ENCODE measurements around the gene C10orf53.

C10orf53 gene

GRCh38 chr10:49679480-49679893, at the start of gene C10orf53:
Gene C10orf53, plus strand, starts transcription at chr10:49679651. Its CDS starts 47 bp downstream, at chr10:49679698.
- DNase-seq (ENCODE audit: extremely low spot score) = peak; percentile 80
- CTCF ChIA-PET = no interaction called here
- POLR2A ChIA-PET = no interaction called here
- no peak for TF ChIP-seq SUZ12 (IDR thresholded peaks at IDR 0.05)
- TF ChIP-seq FOXM1 (IDR thresholded peaks at IDR 0.05; ENCODE audit: borderline replicate concordance) = no peak
- no peak for TF ChIP-seq SP1 (IDR thresholded peaks at IDR 0.05)
- TF ChIP-seq L3MBTL2 (conservative IDR thresholded peaks at IDR 0.05) = peak; percentile 64; the same call in 1 of the 2 replicates
- no peak for TF ChIP-seq PKNOX1 (IDR thresholded peaks at IDR 0.05)
- TF ChIP-seq FOXK2 (IDR thresholded peaks at IDR 0.05) = no peak
- TF ChIP-seq ZNF384 (IDR thresholded peaks at IDR 0.05) = no peak
- no peak for TF ChIP-seq ARNT (IDR thresholded peaks at IDR 0.05)

GRCh38 chr10:49631975-49632374, 47.5 kb upstream of the C10orf53 start:
- CTCF ChIA-PET = no interaction called here
- POLR2A ChIA-PET = no interaction called here
- TF ChIP-seq SP1 (IDR thresholded peaks at IDR 0.05) = no peak
- no peak for TF ChIP-seq FOXM1 (IDR thresholded peaks at IDR 0.05; ENCODE audit: borderline replicate concordance)
- no peak for TF ChIP-seq CTBP1 (IDR thresholded peaks at IDR 0.05; ENCODE audit: borderline replicate concordance)
- no peak for TF ChIP-seq TARDBP (IDR thresholded peaks at IDR 0.05)
- TF ChIP-seq FOXK2 (IDR thresholded peaks at IDR 0.05) = no peak
- no peak for TF ChIP-seq ELF4 (IDR thresholded peaks at IDR 0.05)
- no peak for TF ChIP-seq HDGF (IDR thresholded peaks at IDR 0.05; ENCODE audit: borderline replicate concordance)
- TF ChIP-seq SUZ12 (IDR thresholded peaks at IDR 0.05) = no peak
- no peak for TF ChIP-seq L3MBTL2 (conservative IDR thresholded peaks at IDR 0.05)
- TF ChIP-seq BHLHE40 (IDR thresholded peaks at IDR 0.05; ENCODE audit: borderline replicate concordance) = no peak
- no peak for TF ChIP-seq ZNF384 (IDR thresholded peaks at IDR 0.05)
- no peak for TF ChIP-seq PKNOX1 (IDR thresholded peaks at IDR 0.05)
- no peak for TF ChIP-seq FOXA1 (IDR thresholded peaks at IDR 0.05)
- TF ChIP-seq ARNT (IDR thresholded peaks at IDR 0.05) = no peak
- no peak for TF ChIP-seq NFRKB (IDR thresholded peaks at IDR 0.05)
- TF ChIP-seq LEF1 (IDR thresholded peaks at IDR 0.05; ENCODE audit: borderline replicate concordance) = no peak
- no peak for DNase-seq (ENCODE audit: extremely low spot score)

GRCh38 chr10:49632406-49633317, 46.8 kb upstream of the C10orf53 start:
- ChIA-PET POLR2A (no interaction called here), CTCF (no interaction called here)
- no peak for TF ChIP-seq L3MBTL2 (conservative IDR thresholded peaks at IDR 0.05)
- DNase-seq (ENCODE audit: extremely low spot score) = no peak

GRCh38 chr10:49633327-49634068, 46.0 kb upstream of the C10orf53 start:
- CTCF ChIA-PET = no interaction called here
- POLR2A ChIA-PET = no interaction called here

GRCh38 chr10:49634069-49634660, 45.3 kb upstream of the C10orf53 start:
- ChIA-PET CTCF (no interaction called here), POLR2A (no interaction called here)
- TF ChIP-seq ZNF384 (IDR thresholded peaks at IDR 0.05) (no peak), HDGF (IDR thresholded peaks at IDR 0.05; ENCODE audit: borderline replicate concordance) (no peak), L3MBTL2 (conservative IDR thresholded peaks at IDR 0.05) (no peak), SUZ12 (IDR thresholded peaks at IDR 0.05) (no peak), PKNOX1 (IDR thresholded peaks at IDR 0.05) (no peak), FOXA1 (IDR thresholded peaks at IDR 0.05) (no peak), ARNT (IDR thresholded peaks at IDR 0.05) (no peak), LEF1 (IDR thresholded peaks at IDR 0.05; ENCODE audit: borderline replicate concordance) (no peak), ELF4 (IDR thresholded peaks at IDR 0.05) (no peak)
- DNase-seq (ENCODE audit: extremely low spot score) = no peak

More at GRCh38 chr10:49633327-49634068, 46.0 kb upstream of the C10orf53 start:
- no peak for TF ChIP-seq L3MBTL2 (conservative IDR thresholded peaks at IDR 0.05)
- TF ChIP-seq ZNF384 (IDR thresholded peaks at IDR 0.05) = no peak
- TF ChIP-seq FOXA1 (IDR thresholded peaks at IDR 0.05) = no peak
- TF ChIP-seq ELF4 (IDR thresholded peaks at IDR 0.05) = no peak
- no peak for TF ChIP-seq CTBP1 (IDR thresholded peaks at IDR 0.05; ENCODE audit: borderline replicate concordance)
- TF ChIP-seq BHLHE40 (IDR thresholded peaks at IDR 0.05; ENCODE audit: borderline replicate concordance) = no peak
- TF ChIP-seq TARDBP (IDR thresholded peaks at IDR 0.05) = no peak
- no peak for DNase-seq (ENCODE audit: extremely low spot score)

- DNase-seq (ENCODE audit: extremely low spot score) = no peak
- no peak for TF ChIP-seq FOXM1 (IDR thresholded peaks at IDR 0.05; ENCODE audit: borderline replicate concordance)
- TF ChIP-seq LEF1 (IDR thresholded peaks at IDR 0.05; ENCODE audit: borderline replicate concordance) = no peak
- no peak for TF ChIP-seq TARDBP (IDR thresholded peaks at IDR 0.05)
- TF ChIP-seq SUZ12 (IDR thresholded peaks at IDR 0.05) = no peak
- TF ChIP-seq NFRKB (IDR thresholded peaks at IDR 0.05) = no peak
- no peak for TF ChIP-seq FOXK2 (IDR thresholded peaks at IDR 0.05)
- no peak for TF ChIP-seq HDGF (IDR thresholded peaks at IDR 0.05; ENCODE audit: borderline replicate concordance)
- TF ChIP-seq SP1 (IDR thresholded peaks at IDR 0.05) = no peak
- no peak for TF ChIP-seq BHLHE40 (IDR thresholded peaks at IDR 0.05; ENCODE audit: borderline replicate concordance)
- TF ChIP-seq ZNF384 (IDR thresholded peaks at IDR 0.05) = no peak
- TF ChIP-seq PKNOX1 (IDR thresholded peaks at IDR 0.05) = no peak
- TF ChIP-seq ARNT (IDR thresholded peaks at IDR 0.05) = no peak
- TF ChIP-seq ELF4 (IDR thresholded peaks at IDR 0.05) = no peak
- TF ChIP-seq L3MBTL2 (conservative IDR thresholded peaks at IDR 0.05) = no peak
- TF ChIP-seq FOXA1 (IDR thresholded peaks at IDR 0.05) = no peak
- no peak for TF ChIP-seq CTBP1 (IDR thresholded peaks at IDR 0.05; ENCODE audit: borderline replicate concordance)
- ChIA-PET POLR2A (no interaction called here), CTCF (no interaction called here)
These were observed 37.1 kb upstream of the C10orf53 start for GRCh38 chr10:49642311-49642710.

Data from HEK293T (cell line).